Stimulated activated effector memory CD8-positive, alpha-beta T cell treated with anti-CD3 and anti-CD28 coated beads, Interleukin-12 subunit alpha, Interleukin-12 subunit beta, amount 100 ng/mL, for 72 hours (primary cell): Measurements from ENCODE around the gene DNAH17.

Experiments used
- ATAC-seq: fragments of 150-1000 bp; cut with Tn5 transposase; 2 replicates; pipeline ENCODE4 v1.10.0; 2021
- DNase-seq, 2 donors: peaks; one replicate each; pipeline ENCODE4 v3.0.0; 2021 to 2022; ENCODE audit warnings: low spot score in 2 of 2
- H3K27ac Mint-ChIP-seq: one replicate; pipeline ENCODE4 v1.8.0; 2022; ENCODE audit warnings: mild to moderate bottlenecking, mixed read lengths
- H3K36me3 Mint-ChIP-seq: one replicate; pipeline ENCODE4 v1.8.0; 2022; ENCODE audit warnings: mild to moderate bottlenecking, mixed read lengths
- H3K4me1 Mint-ChIP-seq: one replicate; pipeline ENCODE4 v1.8.0; 2022; ENCODE audit warnings: mixed read lengths
- H3K4me3 Mint-ChIP-seq: one replicate; pipeline ENCODE4 v1.8.0; 2022; ENCODE audit warnings: mild to moderate bottlenecking, mixed read lengths
- H3K9me3 Mint-ChIP-seq: one replicate; pipeline ENCODE4 v1.8.0; 2022; ENCODE audit warnings: mixed read lengths

Gene DNAH17

GRCh38 chr17:78414178-78415162 is 162.7 kb downstream of the DNAH17 start:
- Mint-ChIP-seq H3K27ac (peak overlapping the region; percentile 92), H3K4me1 (peaks cover 69% of the 10 kb centered on the region), H3K9me3 (no peaks in the 10 kb centered on the region), H3K4me3 (peak overlapping the region; percentile 56), H3K36me3 (peaks cover 96% of the 10 kb centered on the region)
- ATAC-seq = peak; percentile 44
- DNase-seq = peak; percentile 22 to 64

- peaks cover 93% of the 10 kb centered on the region for H3K36me3 Mint-ChIP-seq
- H3K9me3 Mint-ChIP-seq = no peaks in the 10 kb centered on the region
- ATAC-seq (peak; percentile 64), DNase-seq (peak; percentile 30 to 65)
- peaks cover 84% of the 10 kb centered on the region for H3K4me1 Mint-ChIP-seq
- H3K4me3 Mint-ChIP-seq = peak overlapping the region; percentile 56
- peak overlapping the region; percentile 92 for H3K27ac Mint-ChIP-seq
Measured at GRCh38 chr17:78412403-78412802, 164.8 kb downstream of the DNAH17 start.

GRCh38 chr17:78411241-78411857 is 165.8 kb downstream of the DNAH17 start:
- DNase-seq (no peak), ATAC-seq (no peak)
- H3K27ac Mint-ChIP-seq = peak overlapping the region; percentile 92
- H3K36me3 Mint-ChIP-seq = peaks cover 92% of the 10 kb centered on the region
- no peaks in the 10 kb centered on the region for H3K9me3 Mint-ChIP-seq
- H3K4me3 Mint-ChIP-seq = no peak overlapping the region
- peaks cover 85% of the 10 kb centered on the region for H3K4me1 Mint-ChIP-seq

DNA sequence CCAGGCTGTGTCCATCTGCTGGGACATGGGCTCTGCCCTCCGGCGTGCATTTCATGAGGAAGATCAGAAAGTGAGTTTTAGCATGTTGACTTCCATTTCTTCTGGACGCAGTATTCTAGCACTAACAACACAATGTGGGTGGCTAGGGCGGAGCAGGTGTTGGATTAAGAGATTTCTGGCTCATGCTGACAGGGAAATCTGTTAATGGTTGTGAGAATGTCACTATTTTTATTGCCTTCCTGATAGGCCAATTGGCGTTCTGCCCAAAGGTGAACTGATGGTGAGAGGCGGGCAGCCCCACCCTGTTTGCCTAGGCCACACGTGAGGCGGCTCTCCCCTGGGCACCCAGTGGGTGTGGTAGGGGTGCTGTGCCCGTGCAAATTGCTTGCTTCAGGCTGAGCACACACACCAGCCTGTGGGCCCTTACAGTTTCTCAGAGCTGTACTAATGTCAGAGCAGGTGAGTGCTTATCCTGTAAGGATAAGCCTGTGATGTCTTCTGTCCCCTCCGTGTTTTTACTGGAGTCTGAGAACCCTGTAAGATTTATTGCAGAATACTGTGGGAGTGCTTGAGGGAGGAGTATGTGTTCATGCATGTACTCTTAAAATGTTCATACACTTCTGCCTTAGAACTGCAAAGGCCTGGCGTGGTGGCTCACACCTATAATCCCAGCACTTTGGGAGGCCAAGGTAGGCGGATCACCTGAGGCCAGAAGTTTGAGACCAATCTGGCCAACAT is 167.8 kb downstream of the DNAH17 start:
- H3K27ac Mint-ChIP-seq = peak overlapping the region; percentile 84
- no peak overlapping the region for H3K4me3 Mint-ChIP-seq
- DNase-seq (no peak), ATAC-seq (no peak)
- H3K4me1 Mint-ChIP-seq = peaks cover 76% of the 10 kb centered on the region
- no peaks in the 10 kb centered on the region for H3K9me3 Mint-ChIP-seq
- peaks cover 93% of the 10 kb centered on the region for H3K36me3 Mint-ChIP-seq

- no peak overlapping the region for H3K4me3 Mint-ChIP-seq
- DNase-seq (no peak), ATAC-seq (no peak)
- H3K4me1 Mint-ChIP-seq = peaks cover 71% of the 10 kb centered on the region
- H3K36me3 Mint-ChIP-seq = peaks cover 93% of the 10 kb centered on the region
- H3K9me3 Mint-ChIP-seq = no peaks in the 10 kb centered on the region
- H3K27ac Mint-ChIP-seq = peak overlapping the region; percentile 84
Measured at GRCh38 chr17:78408476-78409050, 168.6 kb downstream of the DNAH17 start.

DNA sequence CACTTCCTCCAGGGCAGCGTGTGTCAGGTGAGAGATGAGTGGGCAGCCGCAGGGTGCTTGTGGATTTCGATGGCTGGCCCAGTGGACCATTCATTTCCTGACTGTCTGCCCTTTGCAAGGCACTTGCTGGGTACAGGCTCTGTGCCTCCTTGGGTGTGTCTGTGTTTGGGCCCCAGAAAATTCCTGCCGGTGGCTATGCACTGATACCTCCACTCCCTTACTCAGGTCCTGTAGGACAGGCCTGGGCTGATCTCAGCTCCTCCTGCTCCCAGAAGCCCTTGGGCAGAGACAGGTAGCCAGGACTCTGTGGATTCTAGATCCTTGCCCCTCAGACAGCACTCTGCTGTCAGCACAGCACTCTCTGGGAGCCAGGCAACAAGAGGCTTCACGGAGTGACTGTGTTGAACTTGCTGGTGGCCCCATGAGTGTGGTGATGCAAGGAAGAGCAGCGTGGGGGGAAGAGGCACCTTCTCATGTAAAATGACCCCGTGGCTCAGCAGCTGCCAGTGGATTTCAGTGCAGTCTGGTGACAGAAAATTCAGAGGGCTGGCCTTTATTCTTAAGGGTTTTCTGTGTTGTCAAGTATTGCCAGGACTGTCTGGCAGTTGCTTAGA is 169.7 kb downstream of the DNAH17 start:
- ATAC-seq (no peak), DNase-seq (no peak)
- Mint-ChIP-seq H3K36me3 (peaks cover 95% of the 10 kb centered on the region), H3K4me1 (peaks cover 71% of the 10 kb centered on the region), H3K27ac (peak overlapping the region; percentile 84), H3K4me3 (no peak overlapping the region), H3K9me3 (no peaks in the 10 kb centered on the region)

DNA sequence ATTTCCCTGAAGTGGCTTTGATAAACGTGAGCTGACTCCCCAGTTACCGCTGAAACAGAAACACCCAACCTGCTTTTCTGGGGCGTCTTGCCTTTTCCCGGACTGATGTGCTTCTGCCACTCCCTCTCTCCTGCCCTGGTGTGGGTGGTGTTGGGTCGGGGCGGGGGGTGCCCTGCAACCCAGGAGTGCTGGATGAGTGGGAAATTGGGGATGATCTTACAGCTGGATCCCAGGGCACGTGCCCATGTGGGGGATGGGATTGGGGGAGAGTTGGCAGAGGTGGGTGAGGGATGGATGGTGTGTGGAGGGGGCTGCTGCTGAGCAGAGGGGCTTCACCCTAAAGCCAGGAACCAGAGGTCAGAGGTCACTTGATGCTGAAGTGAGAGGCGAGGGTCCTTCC is 170.3 kb downstream of the DNAH17 start:
- peak overlapping the region; percentile 84 for H3K27ac Mint-ChIP-seq
- DNase-seq = no peak
- no peak overlapping the region for H3K4me3 Mint-ChIP-seq
- no peak for ATAC-seq
- peaks cover 95% of the 10 kb centered on the region for H3K36me3 Mint-ChIP-seq
- H3K4me1 Mint-ChIP-seq = peaks cover 65% of the 10 kb centered on the region
- no peaks in the 10 kb centered on the region for H3K9me3 Mint-ChIP-seq

GRCh38 chr17:78406396-78406795 is 170.8 kb downstream of the DNAH17 start:
- Mint-ChIP-seq H3K9me3 (no peaks in the 10 kb centered on the region), H3K4me1 (peaks cover 60% of the 10 kb centered on the region), H3K27ac (peak overlapping the region; percentile 84), H3K36me3 (peaks cover 95% of the 10 kb centered on the region), H3K4me3 (no peak overlapping the region)
- no peak for ATAC-seq
- no peak for DNase-seq

- Mint-ChIP-seq H3K27ac (peak overlapping the region; percentile 78), H3K36me3 (peaks cover 95% of the 10 kb centered on the region), H3K9me3 (no peaks in the 10 kb centered on the region), H3K4me1 (peaks cover 44% of the 10 kb centered on the region), H3K4me3 (no peak overlapping the region)
- DNase-seq (no peak), ATAC-seq (no peak)
Measured at GRCh38 chr17:78403822-78404221, 173.4 kb downstream of the DNAH17 start.

DNA sequence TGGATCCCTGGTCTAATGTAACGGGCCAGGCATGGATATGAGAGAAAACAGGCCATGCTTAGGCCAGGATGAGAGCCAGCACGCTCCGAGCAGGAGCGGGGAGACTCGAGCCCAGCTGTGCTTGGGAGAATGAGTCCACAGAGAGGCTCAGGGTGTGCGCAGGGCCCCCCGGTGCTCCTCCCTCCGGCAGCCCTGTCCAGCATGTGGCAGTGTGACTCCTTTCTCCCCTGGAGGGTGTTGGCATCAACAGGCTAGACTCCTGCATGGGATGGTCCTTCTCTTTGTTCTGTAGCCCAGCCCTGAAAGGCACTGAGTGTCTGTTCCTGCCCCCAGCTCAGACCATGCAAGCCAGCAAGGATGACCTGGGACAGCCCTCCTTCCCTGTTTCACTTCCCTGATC is 175.3 kb downstream of the DNAH17 start:
- no peak overlapping the region for H3K27ac Mint-ChIP-seq
- no peak for DNase-seq
- ATAC-seq = no peak
- H3K4me3 Mint-ChIP-seq = no peak overlapping the region
- no peaks in the 10 kb centered on the region for H3K9me3 Mint-ChIP-seq
- peaks cover 37% of the 10 kb centered on the region for H3K4me1 Mint-ChIP-seq
- H3K36me3 Mint-ChIP-seq = peaks cover 100% of the 10 kb centered on the region

DNA sequence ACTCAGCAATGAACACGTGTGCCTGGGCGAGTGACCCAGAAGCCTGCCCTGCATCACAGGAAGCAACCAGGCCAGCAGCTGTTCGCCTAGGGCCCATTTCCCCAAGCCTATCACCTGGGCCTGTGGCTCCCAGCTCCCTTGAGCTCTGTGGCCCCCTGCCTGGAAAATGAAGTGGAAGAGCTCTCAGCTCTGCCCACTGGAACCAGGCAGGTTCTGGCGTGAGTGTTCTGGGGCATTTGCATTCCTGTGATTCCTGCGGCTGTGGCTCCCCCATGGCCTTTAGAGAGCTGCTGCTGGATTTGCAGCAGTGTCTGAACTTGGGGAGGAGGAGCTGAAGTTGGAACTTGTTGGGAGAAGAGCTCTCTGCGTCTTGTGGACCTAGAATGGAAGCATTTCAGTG is 175.9 kb downstream of the DNAH17 start:
- peaks cover 30% of the 10 kb centered on the region for H3K4me1 Mint-ChIP-seq
- no peak for DNase-seq
- no peak overlapping the region for H3K27ac Mint-ChIP-seq

DNA sequence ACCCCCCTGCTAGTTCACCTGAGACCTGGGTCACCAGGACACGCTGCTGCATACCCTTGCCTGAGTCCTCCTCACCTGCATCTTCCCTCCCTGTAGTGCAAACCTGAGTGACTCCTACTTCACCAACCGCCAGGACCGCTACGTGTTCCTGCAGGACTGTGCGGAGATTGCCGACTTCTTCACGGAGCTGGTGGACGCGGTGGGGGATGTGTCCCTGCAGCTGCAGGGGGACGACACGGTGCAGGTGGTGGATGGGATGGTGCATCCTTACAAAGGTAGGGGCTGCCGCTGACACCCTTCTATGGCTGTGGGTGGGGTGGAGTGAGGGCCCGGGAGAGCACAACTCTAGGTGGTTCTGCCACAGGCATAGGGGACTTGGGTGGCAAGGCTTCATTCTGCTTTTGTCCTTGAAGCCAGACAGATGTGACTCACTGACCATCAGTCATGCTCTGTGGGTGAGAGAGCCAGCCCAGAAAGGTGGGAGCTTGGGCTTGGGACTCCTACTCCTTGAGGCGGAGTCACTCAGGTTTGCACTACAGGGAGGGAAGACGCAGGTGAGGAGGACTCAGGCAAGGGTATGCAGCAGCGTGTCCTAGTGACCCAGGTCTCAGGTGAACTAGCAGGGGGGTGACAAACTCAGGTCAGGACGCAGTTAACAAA is 176.5 kb downstream of the DNAH17 start:
- no peaks in the 10 kb centered on the region for H3K9me3 Mint-ChIP-seq
- ATAC-seq = no peak
- DNase-seq = no peak
- H3K36me3 Mint-ChIP-seq = peaks cover 100% of the 10 kb centered on the region
- H3K4me1 Mint-ChIP-seq = peaks cover 26% of the 10 kb centered on the region
- no peak overlapping the region for H3K27ac Mint-ChIP-seq
- no peak overlapping the region for H3K4me3 Mint-ChIP-seq

More for the DNA sequence above, 175.9 kb downstream of the DNAH17 start:
- H3K9me3 Mint-ChIP-seq = no peaks in the 10 kb centered on the region
- no peak for ATAC-seq
- H3K4me3 Mint-ChIP-seq = no peak overlapping the region
- H3K36me3 Mint-ChIP-seq = peaks cover 100% of the 10 kb centered on the region

DNA sequence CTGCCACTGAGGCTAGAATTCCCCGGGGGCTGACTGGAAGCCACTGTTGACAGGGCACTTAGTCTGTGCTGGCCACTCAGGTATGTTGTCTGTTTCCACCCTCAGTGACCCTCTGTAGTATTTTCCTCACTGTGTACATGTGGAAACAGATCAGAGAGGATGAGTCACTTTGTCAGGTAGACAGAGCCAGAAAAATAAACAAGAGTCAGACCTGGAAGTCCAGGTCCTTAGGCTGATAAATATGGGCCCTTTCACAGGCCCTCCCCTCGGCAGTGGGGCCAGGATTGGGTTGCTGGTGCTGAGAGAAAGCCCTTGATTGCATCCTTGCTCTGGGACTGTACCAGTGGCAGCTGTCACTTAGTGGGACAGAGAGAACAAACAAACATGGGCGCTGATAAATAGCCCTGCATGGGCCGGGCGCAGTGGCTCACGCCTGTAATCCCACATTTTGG is 177.5 kb downstream of the DNAH17 start:
- no peak overlapping the region for H3K4me3 Mint-ChIP-seq
- no peak overlapping the region for H3K27ac Mint-ChIP-seq
- H3K36me3 Mint-ChIP-seq = peaks cover 100% of the 10 kb centered on the region
- no peaks in the 10 kb centered on the region for H3K9me3 Mint-ChIP-seq
- DNase-seq = no peak
- ATAC-seq = no peak
- peaks cover 27% of the 10 kb centered on the region for H3K4me1 Mint-ChIP-seq

DNA sequence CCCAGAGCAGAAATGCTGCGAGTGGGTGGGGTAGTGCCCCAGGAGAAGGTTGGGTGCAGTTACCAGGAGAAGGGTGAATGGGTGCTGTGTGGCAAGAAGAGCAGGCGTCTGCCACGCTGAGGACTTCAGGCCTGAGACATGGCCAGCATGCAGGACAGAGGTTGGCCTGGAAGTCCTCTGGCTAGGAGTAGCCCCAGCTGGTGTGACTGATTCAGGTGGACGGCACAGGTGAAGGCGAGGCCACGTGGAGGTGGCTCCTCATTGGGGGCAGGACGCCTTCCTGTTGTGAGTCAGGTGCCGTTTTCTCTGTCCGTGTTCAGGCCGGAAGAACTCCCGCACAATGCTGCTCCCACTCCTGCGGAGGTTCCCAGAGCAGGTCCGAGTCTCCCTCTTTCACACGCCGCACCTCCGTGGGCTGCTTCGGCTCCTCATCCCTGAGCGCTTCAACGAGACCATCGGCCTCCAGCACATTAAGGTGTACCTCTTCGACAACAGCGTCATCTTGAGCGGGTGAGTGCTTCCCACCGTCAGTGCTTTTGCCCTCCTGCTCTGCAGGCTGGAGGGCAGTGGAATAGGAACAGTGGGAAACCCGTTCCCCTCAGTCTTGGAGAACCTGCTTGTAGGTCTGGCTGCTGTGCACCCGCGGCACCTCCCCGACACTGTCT is 178.0 kb downstream of the DNAH17 start:
- H3K9me3 Mint-ChIP-seq = no peaks in the 10 kb centered on the region
- no peak overlapping the region for H3K4me3 Mint-ChIP-seq
- ATAC-seq = no peak
- peak overlapping the region; percentile 43 for H3K27ac Mint-ChIP-seq
- H3K36me3 Mint-ChIP-seq = peaks cover 100% of the 10 kb centered on the region
- DNase-seq = no peak
- peaks cover 27% of the 10 kb centered on the region for H3K4me1 Mint-ChIP-seq
